GM12875 (cell line): ENCODE results near the gene NHS.

ENCODE experiments used
- H3K4me3 ChIP-seq: one replicate; pipeline ENCODE4 v1.5.1; 2011; ENCODE audit warnings: low read depth, low read length, control low read depth
- TF ChIP-seq, protein P1 (sequence below): IDR thresholded peaks from 2 replicates; pipeline ENCODE4 v1.5.1; 2011; ENCODE audit warnings: low read depth, mild to moderate bottlenecking, control low read depth, inconsistent platforms, low read length, moderate library complexity, borderline replicate concordance; ENCODE audit not compliant: insufficient read depth

NHS gene

DNA sequence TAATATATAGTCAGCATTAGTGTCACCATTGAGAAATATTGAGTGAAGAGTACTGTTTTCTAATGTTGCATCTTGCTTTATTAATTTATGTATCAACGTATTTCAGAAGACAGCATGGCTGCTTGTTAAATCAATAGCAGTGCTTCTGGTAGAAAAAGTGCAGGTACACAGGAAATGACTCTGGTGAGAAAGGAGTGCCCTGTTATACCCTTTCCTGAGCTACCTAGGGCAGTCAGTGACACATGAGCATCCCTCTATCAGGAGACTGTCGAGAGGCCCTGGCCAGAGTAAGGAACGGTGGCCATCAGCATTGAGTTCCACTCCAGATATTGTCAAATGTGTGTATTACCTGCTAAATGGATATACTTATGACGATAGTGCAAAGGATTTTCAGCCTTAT is 404.4 kb downstream of the NHS start:
- H3K4me3 ChIP-seq = no peak overlapping the region
- TF ChIP-seq, protein P1, sequence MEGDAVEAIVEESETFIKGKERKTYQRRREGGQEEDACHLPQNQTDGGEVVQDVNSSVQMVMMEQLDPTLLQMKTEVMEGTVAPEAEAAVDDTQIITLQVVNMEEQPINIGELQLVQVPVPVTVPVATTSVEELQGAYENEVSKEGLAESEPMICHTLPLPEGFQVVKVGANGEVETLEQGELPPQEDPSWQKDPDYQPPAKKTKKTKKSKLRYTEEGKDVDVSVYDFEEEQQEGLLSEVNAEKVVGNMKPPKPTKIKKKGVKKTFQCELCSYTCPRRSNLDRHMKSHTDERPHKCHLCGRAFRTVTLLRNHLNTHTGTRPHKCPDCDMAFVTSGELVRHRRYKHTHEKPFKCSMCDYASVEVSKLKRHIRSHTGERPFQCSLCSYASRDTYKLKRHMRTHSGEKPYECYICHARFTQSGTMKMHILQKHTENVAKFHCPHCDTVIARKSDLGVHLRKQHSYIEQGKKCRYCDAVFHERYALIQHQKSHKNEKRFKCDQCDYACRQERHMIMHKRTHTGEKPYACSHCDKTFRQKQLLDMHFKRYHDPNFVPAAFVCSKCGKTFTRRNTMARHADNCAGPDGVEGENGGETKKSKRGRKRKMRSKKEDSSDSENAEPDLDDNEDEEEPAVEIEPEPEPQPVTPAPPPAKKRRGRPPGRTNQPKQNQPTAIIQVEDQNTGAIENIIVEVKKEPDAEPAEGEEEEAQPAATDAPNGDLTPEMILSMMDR = no peak
